Left ventricle myocardium superior (tissue), 1 donor: ENCODE measurements around the gene SLC12A8. TPM values are rescaled to one million over a fixed set of nuclear protein-coding genes. Genes with fewer than 3 reads are reported as not detected.

Experiments used
- ATAC-seq: fragments of 200-7000 bp; cut with Tn5 transposase; one replicate; pipeline ENCODE4 v1.9.1; 2020; ENCODE audit warnings: mild to moderate bottlenecking, moderate library complexity
- DNase-seq: peaks from one replicate; pipeline ENCODE4 v3.0.0-alpha.2; 2020
- intact Hi-C: fragments of 100-400 bp; cut with micrococcal nuclease; formaldehyde crosslinking; loops from one replicate; pipeline ENCODE4 v1.11.0; 2022
- total RNA-seq: library from RNA; stranded (reverse); fragmentation: NEBNext Ultra II Directional; extraction: Animal tissue kit (Norgen Biotek cat#: 25700); gene quantifications from one replicate; pipeline ENCODE4 v1.2.1, GENCODE V29; 2021
- donor health status: DM: no; HTN: yes; CAD: no; lungs with severe emphysema.

SLC12A8 gene
- total RNA-seq, 1 donor from 2014 or later, result 0.52 TPM

- ATAC-seq, result no peak
- intact Hi-C loops, result no loop called here
These were observed 86.7 kb downstream of the SLC12A8 start for GRCh38 chr3:125125821-125126245.

GRCh38 chr3:125123451-125124305 is 88.9 kb downstream of the SLC12A8 start:
- DNase-seq (no peak), ATAC-seq (no peak)
- intact Hi-C loops, result no loop called here

More at GRCh38 chr3:125125821-125126245, 86.7 kb downstream of the SLC12A8 start:
- no peak for DNase-seq

DNA sequence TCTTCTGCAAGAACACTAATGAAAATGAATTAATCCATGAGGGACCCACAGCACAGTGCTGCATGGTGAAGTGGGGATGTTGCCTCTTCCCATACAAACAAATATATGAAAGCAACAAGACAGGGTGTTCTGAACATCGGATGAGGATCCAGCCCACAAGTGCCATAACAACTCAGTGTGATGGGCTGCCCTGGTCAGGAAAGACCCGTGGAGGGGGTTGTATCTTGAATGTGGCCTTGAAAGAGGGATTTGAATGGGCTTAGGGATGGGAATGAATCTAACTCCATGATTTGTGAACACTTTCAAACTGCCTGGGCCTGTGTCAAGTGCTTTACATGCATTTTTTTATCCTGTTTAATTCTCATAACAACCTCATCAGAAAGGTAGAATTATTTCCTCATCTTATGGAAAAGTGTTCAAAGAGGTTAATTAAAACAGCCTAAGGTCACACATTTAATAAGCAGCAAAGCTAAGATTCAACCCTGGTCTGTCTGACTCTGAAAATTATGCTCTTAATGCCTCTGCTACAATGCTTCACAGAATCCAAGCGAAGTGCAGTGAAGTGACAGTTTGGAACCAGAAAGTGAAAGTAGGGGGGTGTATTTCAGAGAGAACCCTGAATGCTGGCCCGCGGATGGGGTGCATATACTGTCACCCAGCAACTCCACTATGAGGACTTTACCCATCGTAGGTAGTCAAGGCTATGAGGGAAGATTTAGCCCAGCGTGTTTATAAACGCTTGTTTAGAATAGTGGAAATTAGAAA is 91.1 kb downstream of the SLC12A8 start:
- intact Hi-C loops, result no loop called here
- ATAC-seq (no peak), DNase-seq (no peak)

GRCh38 chr3:125120379-125121122 is 92.0 kb downstream of the SLC12A8 start:
- ATAC-seq (peak; percentile 36), DNase-seq (no peak)
- intact Hi-C loops, result no loop called here

DNA sequence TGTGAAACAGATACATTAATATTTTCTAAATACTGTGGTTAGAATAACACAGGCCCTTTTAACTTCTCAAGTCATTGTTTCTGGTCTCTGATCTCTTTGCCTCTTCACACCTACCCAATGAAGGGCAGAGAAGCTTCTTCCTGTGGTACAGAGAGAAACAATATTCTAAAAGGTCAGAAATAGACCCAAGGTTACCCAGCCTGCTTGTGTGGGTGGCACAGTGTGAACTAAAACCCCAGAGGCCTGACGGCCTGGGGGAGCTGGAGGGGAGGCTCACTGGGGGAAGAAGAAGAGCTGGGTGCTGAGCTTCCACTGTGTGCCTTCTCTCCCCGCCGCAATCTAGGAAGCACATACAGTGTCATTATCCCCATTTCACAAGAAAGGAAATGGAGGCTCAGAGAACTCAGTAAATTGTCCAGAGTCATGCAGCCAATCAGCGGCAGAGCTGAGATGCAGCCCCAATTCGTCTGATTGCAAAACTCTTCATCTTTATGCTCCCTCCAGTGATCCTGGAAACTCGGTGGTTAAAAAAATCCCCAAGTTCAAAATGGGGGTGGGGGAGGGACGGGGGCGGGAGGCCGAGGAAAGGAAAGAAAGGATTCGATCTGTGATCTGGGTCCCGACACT is 92.7 kb downstream of the SLC12A8 start:
- no peak for ATAC-seq
- intact Hi-C loops, result no loop called here
- DNase-seq, result no peak

- intact Hi-C loops, result no loop called here
- DNase-seq, result no peak
These were observed 93.9 kb downstream of the SLC12A8 start for GRCh38 chr3:125118600-125118999.

GRCh38 chr3:125117631-125118191 is 94.8 kb downstream of the SLC12A8 start:
- intact Hi-C loops, result no loop called here
- DNase-seq (no peak), ATAC-seq (no peak)

More at GRCh38 chr3:125118600-125118999, 93.9 kb downstream of the SLC12A8 start:
- no peak for ATAC-seq

DNA sequence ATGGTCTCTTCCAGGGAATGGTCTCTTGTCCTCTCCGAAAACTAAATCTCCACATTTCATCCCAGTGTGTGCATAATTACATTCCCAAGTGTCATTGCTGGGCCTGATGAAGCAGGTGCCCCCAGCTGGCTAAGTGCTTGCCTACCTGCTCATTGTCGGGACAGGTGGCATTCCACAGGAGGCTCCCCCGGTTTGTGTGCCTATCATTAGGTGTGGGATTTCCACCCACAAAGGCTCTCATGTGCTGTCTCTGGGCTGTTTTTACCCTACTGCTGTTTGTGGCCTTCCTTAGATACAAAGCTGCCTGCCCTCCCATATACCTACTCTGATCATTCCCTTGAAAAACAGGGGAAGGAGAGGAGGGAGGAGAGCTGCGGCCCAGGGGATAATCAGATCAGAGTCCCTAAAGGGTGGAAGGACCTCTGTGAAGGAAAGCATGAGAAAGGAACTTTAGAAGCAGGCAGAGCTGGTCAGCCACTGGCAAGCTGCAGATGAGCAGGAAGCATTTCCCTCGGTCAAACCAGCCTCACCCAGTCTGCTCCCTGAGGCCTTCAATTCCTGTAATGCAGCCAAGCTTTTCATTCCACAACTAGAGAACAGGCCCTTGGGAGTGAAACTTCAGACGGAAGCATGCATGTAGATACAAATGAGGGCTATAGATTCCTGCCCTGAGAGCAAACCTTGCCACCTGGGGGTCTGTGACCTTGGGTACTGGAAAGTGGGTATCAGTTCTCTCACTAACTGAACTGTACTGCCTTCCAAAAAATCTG is 96.1 kb downstream of the SLC12A8 start:
- intact Hi-C loops, result no loop called here
- no peak for DNase-seq
- ATAC-seq, result peak; percentile 85

DNA sequence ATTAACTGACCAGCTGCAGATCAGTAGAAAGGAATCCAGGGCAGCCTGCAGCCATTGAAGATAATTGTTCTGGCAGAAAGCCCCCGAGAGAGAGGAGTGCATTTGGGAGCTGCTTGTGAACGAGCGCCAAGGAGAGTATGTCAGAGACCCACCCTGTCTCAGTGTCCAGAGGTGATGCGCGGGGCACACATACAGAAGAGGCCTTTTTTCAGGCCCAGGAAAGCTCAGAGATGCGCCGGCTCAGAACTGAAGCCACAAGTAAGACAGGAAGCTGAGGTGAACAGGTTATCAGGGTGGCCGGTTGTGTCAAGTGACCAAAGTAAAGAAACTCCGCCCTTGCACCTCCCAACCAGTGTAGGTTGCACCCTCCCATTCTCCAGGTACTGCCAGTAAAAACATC is 96.9 kb downstream of the SLC12A8 start:
- ATAC-seq, result peak; percentile 72
- DNase-seq, result no peak
- intact Hi-C loops, result no loop called here

- intact Hi-C loops, result no loop called here
- ATAC-seq (no peak), DNase-seq (no peak)
These were observed 99.6 kb downstream of the SLC12A8 start for GRCh38 chr3:125112981-125113380.

DNA sequence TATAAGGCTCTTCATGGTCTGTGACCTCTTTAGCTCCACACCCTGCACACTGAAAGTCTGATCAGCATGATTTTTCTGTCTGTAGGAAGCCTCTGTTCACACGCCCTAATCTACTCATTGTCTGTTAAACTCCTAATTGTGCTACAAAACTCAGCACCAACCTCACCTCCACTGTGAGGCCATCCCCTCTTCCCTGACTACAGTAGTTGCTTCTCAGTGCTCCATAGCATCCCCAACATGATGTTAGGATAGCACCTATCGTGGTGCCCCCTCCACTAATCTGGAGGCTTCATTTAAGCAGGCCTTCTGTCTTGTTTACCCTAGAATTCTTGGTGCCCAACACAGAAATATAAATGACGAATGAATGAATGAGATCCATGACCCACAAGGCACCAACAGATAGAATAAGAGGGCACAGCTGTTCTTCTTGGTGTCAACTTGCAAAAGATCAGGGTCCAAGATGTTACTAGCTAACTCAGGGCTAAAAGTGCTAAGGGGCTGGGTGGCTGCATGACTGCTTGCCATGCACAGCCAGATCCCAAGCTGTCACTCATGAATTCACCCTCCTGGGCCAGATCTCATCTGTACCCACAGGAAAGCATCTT is 101.6 kb downstream of the SLC12A8 start:
- intact Hi-C loops, result no loop called here
- ATAC-seq, result no peak
- DNase-seq, result no peak

- DNase-seq (no peak), ATAC-seq (no peak)
- intact Hi-C loops, result no loop called here
These were observed 102.3 kb downstream of the SLC12A8 start for GRCh38 chr3:125110016-125110875.

GRCh38 chr3:125109536-125109925 is 103.0 kb downstream of the SLC12A8 start:
- ATAC-seq (no peak), DNase-seq (no peak)
- intact Hi-C loops, result no loop called here

- DNase-seq (no peak), ATAC-seq (no peak)
- intact Hi-C loops, result no loop called here
These were observed 103.6 kb downstream of the SLC12A8 start for GRCh38 chr3:125108833-125109535.

DNA sequence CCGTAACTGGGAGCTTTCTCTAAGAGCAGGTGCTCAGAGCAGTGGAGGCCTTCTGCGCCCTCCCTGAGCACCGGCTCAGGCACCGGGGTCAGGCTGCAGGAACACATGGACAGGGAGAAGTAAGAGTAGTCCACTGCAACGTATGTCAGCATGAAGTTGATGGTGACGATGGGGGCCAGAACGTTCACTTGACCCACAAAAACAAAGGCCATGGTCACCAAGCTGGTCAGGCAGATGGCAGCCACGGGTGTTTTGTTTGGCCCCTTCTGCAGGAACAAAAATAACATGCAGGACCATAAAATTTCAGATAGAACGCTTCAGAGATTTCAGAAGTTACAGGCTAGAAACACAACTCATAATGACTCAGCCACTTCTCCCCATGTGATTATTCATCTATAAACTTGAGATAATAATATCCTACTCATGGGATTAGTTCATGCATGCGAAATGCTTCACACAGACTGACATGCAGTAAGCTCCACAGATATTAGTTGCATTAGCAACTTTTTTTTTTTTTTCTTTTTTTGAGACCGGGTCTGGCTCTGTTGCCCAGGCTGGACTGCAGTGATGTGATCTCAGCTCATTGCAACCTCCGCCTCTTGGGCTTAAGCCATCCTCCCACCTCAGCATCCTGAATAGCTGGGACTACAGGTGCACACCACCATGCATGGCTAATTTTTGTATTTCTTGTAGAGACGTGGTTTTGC is 104.5 kb downstream of the SLC12A8 start:
- DNase-seq (no peak), ATAC-seq (no peak)

GRCh38 chr3:125107363-125107762 is 105.2 kb downstream of the SLC12A8 start:
- ATAC-seq (no peak), DNase-seq (no peak)
- intact Hi-C loops, result no loop called here

More for the DNA sequence above, 104.5 kb downstream of the SLC12A8 start:
- intact Hi-C loops, result no loop called here
